Astrocyte of the cerebellum (primary cell): ENCODE results near the gene PRKCE.

ENCODE experiments used
- DNase-seq: peaks from one replicate; pipeline ENCODE4 v3.0.0-alpha.2; 2011; ENCODE audit warnings: low read depth
- H3K4me3 ChIP-seq: 2 replicates; pipeline ENCODE4 v1.5.1; 2011; ENCODE audit warnings: mild to moderate bottlenecking, low read depth, low read length, moderate library complexity
- CTCF ChIP-seq: IDR thresholded peaks from 2 replicates; pipeline ENCODE4 v1.5.1; 2012; ENCODE audit warnings: low read length, low read depth, moderate library complexity, mild to moderate bottlenecking; ENCODE audit errors: missing control alignments
- in situ Hi-C: cut with HindIII; loops from 2 replicates; pipeline ENCODE4 v1.10.0; 2017; ENCODE audit warnings: low sequenced_read_pairs

The PRKCE gene

GRCh38 chr2:45862843-45863242, 211.4 kb downstream of the PRKCE start:
- in situ Hi-C loops = no loop called here
- H3K4me3 ChIP-seq = no peak overlapping the region
- no peak for TF ChIP-seq CTCF
- no peak for DNase-seq

- H3K4me3 ChIP-seq = no peak overlapping the region
- DNase-seq = no peak
- in situ Hi-C loops = no loop called here
- TF ChIP-seq CTCF = no peak
Measured at GRCh38 chr2:45864121-45864520, 212.6 kb downstream of the PRKCE start.

- in situ Hi-C loops = no loop called here
- no peak for TF ChIP-seq CTCF
- no peak overlapping the region for H3K4me3 ChIP-seq
- no peak for DNase-seq
Measured at GRCh38 chr2:45867349-45867748, 215.9 kb downstream of the PRKCE start.

GRCh38 chr2:45867800-45868199, 216.3 kb downstream of the PRKCE start:
- TF ChIP-seq CTCF = no peak
- no peak for DNase-seq
- in situ Hi-C loops = no loop called here
- H3K4me3 ChIP-seq = no peak overlapping the region

- no peak for TF ChIP-seq CTCF
- in situ Hi-C loops = no loop called here
- no peak for DNase-seq
- no peak overlapping the region for H3K4me3 ChIP-seq
Measured at GRCh38 chr2:45869165-45869501, 217.7 kb downstream of the PRKCE start.

- in situ Hi-C loops = no loop called here
- no peak for TF ChIP-seq CTCF
- H3K4me3 ChIP-seq = no peak overlapping the region
- DNase-seq = no peak
Measured at GRCh38 chr2:45871025-45871424, 219.6 kb downstream of the PRKCE start.

GRCh38 chr2:45871541-45871940, 220.1 kb downstream of the PRKCE start:
- TF ChIP-seq CTCF = no peak
- no peak overlapping the region for H3K4me3 ChIP-seq
- DNase-seq = no peak
- in situ Hi-C loops = no loop called here
